GM23338 (cell line): ENCODE measurements around the gene CHRNA10. TPM values are rescaled to one million over a fixed set of nuclear protein-coding genes. Genes with fewer than 3 reads are reported as not detected.

Source experiments
- ATAC-seq: fragments of 200-7000 bp; cut with Tn5 transposase; 3 replicates; pipeline ENCODE4 v1.9.1; 2020
- DNase-seq: peaks from one replicate; pipeline ENCODE4 v3.0.0-alpha.2; 2015; ENCODE audit warnings: low spot score
- H2AFZ ChIP-seq: fragments of 200-600 bp; sonication (generic); 2 replicates; pipeline ENCODE4 v1.8.0; 2016; ENCODE audit warnings: antibody characterized with exemption, mild to moderate bottlenecking, moderate library complexity
- H3F3A ChIP-seq: fragments of 200-600 bp; sonication (generic); replicated peaks from 2 replicates; pipeline ENCODE4 v1.8.0; 2017; ENCODE audit warnings: antibody characterized with exemption, mixed run types, low read depth
- H3K27ac ChIP-seq: fragments of 200-600 bp; sonication (generic); 2 replicates; pipeline ENCODE4 v1.6.1; 2016; ENCODE audit warnings: low read depth
- H3K27me3 ChIP-seq: fragments of 200-600 bp; sonication (generic); 2 replicates; pipeline ENCODE4 v1.8.0; 2016; ENCODE audit warnings: mild to moderate bottlenecking, mixed run types, moderate library complexity; ENCODE audit not compliant: insufficient read depth
- H3K36me3 ChIP-seq: fragments of 200-600 bp; sonication (generic); 2 replicates; pipeline ENCODE4 v1.8.0; 2016; ENCODE audit warnings: mild to moderate bottlenecking; ENCODE audit not compliant: insufficient read depth
- H3K4me1 ChIP-seq: fragments of 200-600 bp; sonication (generic); 2 replicates; pipeline ENCODE4 v1.8.0; 2016; ENCODE audit warnings: mild to moderate bottlenecking, moderate library complexity; ENCODE audit not compliant: insufficient read depth
- H3K4me2 ChIP-seq: fragments of 200-600 bp; sonication (generic); 2 replicates; pipeline ENCODE4 v1.7.1; 2017; ENCODE audit warnings: mixed run types
- H3K4me3 ChIP-seq: fragments of 200-600 bp; sonication (generic); 2 replicates; pipeline ENCODE4 v1.6.1; 2016; ENCODE audit warnings: mixed run types
- H3K79me2 ChIP-seq: fragments of 200-600 bp; sonication (generic); replicated peaks from 2 replicates; pipeline ENCODE4 v1.8.0; 2017; ENCODE audit warnings: mild to moderate bottlenecking; ENCODE audit not compliant: insufficient read depth
- H3K9me2 ChIP-seq: fragments of 200-600 bp; sonication (generic); 2 replicates; pipeline ENCODE4 v1.8.0; 2017; ENCODE audit not compliant: insufficient read depth
- H4K20me1 ChIP-seq: fragments of 200-600 bp; sonication (generic); replicated peaks from 2 replicates; pipeline ENCODE4 v1.8.0; 2017; ENCODE audit warnings: mild to moderate bottlenecking; ENCODE audit not compliant: insufficient read depth
- H3K27ac Mint-ChIP-seq: 2 replicates; pipeline ENCODE4 v1.8.0; 2020; ENCODE audit warnings: inconsistent platforms, mild to moderate bottlenecking, moderate library complexity, mixed read lengths
- H3K27me3 Mint-ChIP-seq: 3 replicates; pipeline ENCODE4 v1.8.0; 2022; ENCODE audit warnings: low read depth, mild to moderate bottlenecking, moderate library complexity, mixed read lengths, inconsistent platforms; ENCODE audit not compliant: insufficient read depth, poor library complexity
- H3K36me3 Mint-ChIP-seq: 3 replicates; pipeline ENCODE4 v1.8.0; 2021; ENCODE audit warnings: low read depth, mild to moderate bottlenecking, inconsistent platforms, moderate library complexity, mixed read lengths
- H3K4me1 Mint-ChIP-seq: 3 replicates; pipeline ENCODE4 v1.8.0; 2020; ENCODE audit warnings: mild to moderate bottlenecking, inconsistent platforms, mixed read lengths
- H3K4me3 Mint-ChIP-seq: 3 replicates; pipeline ENCODE4 v1.8.0; 2021; ENCODE audit warnings: moderate library complexity, mild to moderate bottlenecking, inconsistent platforms, mixed read lengths
- H3K9me3 Mint-ChIP-seq: 3 replicates; pipeline ENCODE4 v1.8.0; 2020; ENCODE audit warnings: moderate library complexity, mild to moderate bottlenecking, inconsistent platforms, mixed read lengths
- ETS1 ChIP-seq: IDR thresholded peaks from 2 replicates; pipeline ENCODE4 v1.6.1; 2016; ENCODE audit warnings: antibody characterized with exemption
- EZH2phosphoT487 ChIP-seq: fragments of 200-600 bp; sonication (generic); IDR thresholded peaks from one replicate; pipeline ENCODE4 v1.8.1; 2018; ENCODE audit warnings: antibody characterized with exemption; ENCODE audit not compliant: unreplicated experiment
- NANOG ChIP-seq: IDR thresholded peaks from 2 replicates; pipeline ENCODE4 v1.6.1; 2016; ENCODE audit warnings: antibody characterized with exemption, borderline replicate concordance
- POLR2AphosphoS5 ChIP-seq: IDR thresholded peaks from 2 replicates; pipeline ENCODE4 v1.6.1; 2016; ENCODE audit warnings: antibody characterized with exemption, low read depth
- STAT1 ChIP-seq: IDR thresholded peaks from one replicate; pipeline ENCODE4 v1.6.1; 2016; ENCODE audit warnings: antibody characterized with exemption; ENCODE audit not compliant: unreplicated experiment
- ZNF114 ChIP-seq: fragments of 250-450 bp; sonication (Bioruptor Pico); IDR thresholded peaks from 2 replicates; pipeline ENCODE4 v1.5.0; 2020; ENCODE audit warnings: mild to moderate bottlenecking, moderate library complexity
- polyA plus RNA-seq: library from polyadenylated mRNA; unstranded; fragments of >200 nt; fragmentation: Nextera tagmentation; extraction: Ambion mirVana; gene quantifications from 2 replicates; pipeline ENCODE4 v1.2.1, GENCODE V29; 2016
- total RNA-seq: library from RNA; depleted of rRNA; stranded (reverse); fragments of >200 nt; shearing (Covaris generic); gene quantifications from 2 replicates; pipeline ENCODE4 v1.2.3, GENCODE V29; 2014
- TF ChIP-seq, protein P1 (sequence below): fragments of 250-450 bp; sonication (Bioruptor Pico); IDR thresholded peaks from 2 replicates; pipeline ENCODE4 v1.5.0; 2020; ENCODE audit warnings: mild to moderate bottlenecking, moderate library complexity

The CHRNA10 gene
- total and polyA plus RNA-seq, 2 experiments from 2014 or later: 0.45 to 1.5 TPM

- H3K27ac Mint-ChIP-seq: no peak overlapping the region
- peaks cover 27% of the 10 kb centered on the region for H3K27me3 Mint-ChIP-seq
- ATAC-seq (no peak), DNase-seq (no peak)
- H2AFZ ChIP-seq: no peak overlapping the region
- H3K4me1 ChIP-seq: no peaks in the 10 kb centered on the region; the same call in 1 of the 2 replicates
- peaks cover 28% of the 10 kb centered on the region for H3K36me3 Mint-ChIP-seq
- no peak overlapping the region for H3K27ac ChIP-seq
- no peaks in the 10 kb centered on the region for H3K36me3 ChIP-seq
- H3K9me2 ChIP-seq: no peaks in the 10 kb centered on the region
- H3K4me3 ChIP-seq: no peak overlapping the region
- H3K79me2 ChIP-seq: no peaks in the 10 kb centered on the region
- H4K20me1 ChIP-seq: no peaks in the 10 kb centered on the region
- H3F3A ChIP-seq: peaks cover 12% of the 10 kb centered on the region; the same call in 1 of the 2 replicates
- H3K27me3 ChIP-seq: peaks cover 8% of the 10 kb centered on the region; the same call in 1 of the 2 replicates
- H3K9me3 Mint-ChIP-seq: peaks cover 48% of the 10 kb centered on the region
- TF ChIP-seq POLR2AphosphoS5 (no peak), ZNF114 (no peak), EZH2phosphoT487 (no peak), NANOG (no peak), ETS1 (no peak), STAT1 (no peak)
- TF ChIP-seq, protein P1, sequence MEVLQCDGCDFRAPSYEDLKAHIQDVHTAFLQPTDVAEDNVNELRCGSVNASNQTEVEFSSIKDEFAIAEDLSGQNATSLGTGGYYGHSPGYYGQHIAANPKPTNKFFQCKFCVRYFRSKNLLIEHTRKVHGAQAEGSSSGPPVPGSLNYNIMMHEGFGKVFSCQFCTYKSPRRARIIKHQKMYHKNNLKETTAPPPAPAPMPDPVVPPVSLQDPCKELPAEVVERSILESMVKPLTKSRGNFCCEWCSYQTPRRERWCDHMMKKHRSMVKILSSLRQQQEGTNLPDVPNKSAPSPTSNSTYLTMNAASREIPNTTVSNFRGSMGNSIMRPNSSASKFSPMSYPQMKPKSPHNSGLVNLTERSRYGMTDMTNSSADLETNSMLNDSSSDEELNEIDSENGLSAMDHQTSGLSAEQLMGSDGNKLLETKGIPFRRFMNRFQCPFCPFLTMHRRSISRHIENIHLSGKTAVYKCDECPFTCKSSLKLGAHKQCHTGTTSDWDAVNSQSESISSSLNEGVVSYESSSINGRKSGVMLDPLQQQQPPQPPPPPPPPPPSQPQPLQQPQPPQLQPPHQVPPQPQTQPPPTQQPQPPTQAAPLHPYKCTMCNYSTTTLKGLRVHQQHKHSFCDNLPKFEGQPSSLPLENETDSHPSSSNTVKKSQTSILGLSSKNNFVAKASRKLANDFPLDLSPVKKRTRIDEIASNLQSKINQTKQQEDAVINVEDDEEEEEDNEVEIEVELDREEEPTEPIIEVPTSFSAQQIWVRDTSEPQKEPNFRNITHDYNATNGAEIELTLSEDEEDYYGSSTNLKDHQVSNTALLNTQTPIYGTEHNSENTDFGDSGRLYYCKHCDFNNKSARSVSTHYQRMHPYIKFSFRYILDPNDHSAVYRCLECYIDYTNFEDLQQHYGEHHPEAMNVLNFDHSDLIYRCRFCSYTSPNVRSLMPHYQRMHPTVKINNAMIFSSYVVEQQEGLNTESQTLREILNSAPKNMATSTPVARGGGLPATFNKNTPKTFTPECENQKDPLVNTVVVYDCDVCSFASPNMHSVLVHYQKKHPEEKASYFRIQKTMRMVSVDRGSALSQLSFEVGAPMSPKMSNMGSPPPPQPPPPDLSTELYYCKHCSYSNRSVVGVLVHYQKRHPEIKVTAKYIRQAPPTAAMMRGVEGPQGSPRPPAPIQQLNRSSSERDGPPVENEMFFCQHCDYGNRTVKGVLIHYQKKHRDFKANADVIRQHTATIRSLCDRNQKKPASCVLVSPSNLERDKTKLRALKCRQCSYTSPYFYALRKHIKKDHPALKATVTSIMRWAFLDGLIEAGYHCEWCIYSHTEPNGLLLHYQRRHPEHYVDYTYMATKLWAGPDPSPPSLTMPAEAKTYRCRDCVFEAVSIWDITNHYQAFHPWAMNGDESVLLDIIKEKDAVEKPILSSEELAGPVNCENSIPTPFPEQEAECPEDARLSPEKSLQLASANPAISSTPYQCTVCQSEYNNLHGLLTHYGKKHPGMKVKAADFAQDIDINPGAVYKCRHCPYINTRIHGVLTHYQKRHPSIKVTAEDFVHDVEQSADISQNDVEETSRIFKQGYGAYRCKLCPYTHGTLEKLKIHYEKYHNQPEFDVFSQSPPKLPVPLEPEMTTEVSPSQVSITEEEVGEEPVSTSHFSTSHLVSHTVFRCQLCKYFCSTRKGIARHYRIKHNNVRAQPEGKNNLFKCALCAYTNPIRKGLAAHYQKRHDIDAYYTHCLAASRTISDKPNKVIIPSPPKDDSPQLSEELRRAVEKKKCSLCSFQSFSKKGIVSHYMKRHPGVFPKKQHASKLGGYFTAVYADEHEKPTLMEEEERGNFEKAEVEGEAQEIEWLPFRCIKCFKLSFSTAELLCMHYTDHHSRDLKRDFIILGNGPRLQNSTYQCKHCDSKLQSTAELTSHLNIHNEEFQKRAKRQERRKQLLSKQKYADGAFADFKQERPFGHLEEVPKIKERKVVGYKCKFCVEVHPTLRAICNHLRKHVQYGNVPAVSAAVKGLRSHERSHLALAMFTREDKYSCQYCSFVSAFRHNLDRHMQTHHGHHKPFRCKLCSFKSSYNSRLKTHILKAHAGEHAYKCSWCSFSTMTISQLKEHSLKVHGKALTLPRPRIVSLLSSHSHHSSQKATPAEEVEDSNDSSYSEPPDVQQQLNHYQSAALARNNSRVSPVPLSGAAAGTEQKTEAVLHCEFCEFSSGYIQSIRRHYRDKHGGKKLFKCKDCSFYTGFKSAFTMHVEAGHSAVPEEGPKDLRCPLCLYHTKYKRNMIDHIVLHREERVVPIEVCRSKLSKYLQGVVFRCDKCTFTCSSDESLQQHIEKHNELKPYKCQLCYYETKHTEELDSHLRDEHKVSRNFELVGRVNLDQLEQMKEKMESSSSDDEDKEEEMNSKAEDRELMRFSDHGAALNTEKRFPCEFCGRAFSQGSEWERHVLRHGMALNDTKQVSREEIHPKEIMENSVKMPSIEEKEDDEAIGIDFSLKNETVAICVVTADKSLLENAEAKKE (CRISPR knock-in tag): no peak
- H3K4me1 Mint-ChIP-seq: peaks cover 13% of the 10 kb centered on the region
- no peak overlapping the region for H3K4me2 ChIP-seq
- H3K4me3 Mint-ChIP-seq: no peak overlapping the region
These were observed 25.6 kb downstream of the CHRNA10 start for GRCh38 chr11:3645552-3645951.
